GM19372 (cell line): ENCODE data around the gene NR1H4.
"Not testable (repeated sequence)": the region's sequence is repeated elsewhere in the genome, so short reads cannot be mapped to it uniquely, and the experiment has no call there.

Experiments
- ATAC-seq: cut with Tn5 transposase; IDR thresholded peaks from one replicate; pipeline ENCODE4 v1.9.1; 2021; ENCODE audit warnings: mild to moderate bottlenecking, low read depth, moderate library complexity; ENCODE audit not compliant: unreplicated experiment

The NR1H4 gene

GRCh38 chr12:100564905-100565467, 91.3 kb downstream of the NR1H4 start:
- no peak for ATAC-seq

DNA sequence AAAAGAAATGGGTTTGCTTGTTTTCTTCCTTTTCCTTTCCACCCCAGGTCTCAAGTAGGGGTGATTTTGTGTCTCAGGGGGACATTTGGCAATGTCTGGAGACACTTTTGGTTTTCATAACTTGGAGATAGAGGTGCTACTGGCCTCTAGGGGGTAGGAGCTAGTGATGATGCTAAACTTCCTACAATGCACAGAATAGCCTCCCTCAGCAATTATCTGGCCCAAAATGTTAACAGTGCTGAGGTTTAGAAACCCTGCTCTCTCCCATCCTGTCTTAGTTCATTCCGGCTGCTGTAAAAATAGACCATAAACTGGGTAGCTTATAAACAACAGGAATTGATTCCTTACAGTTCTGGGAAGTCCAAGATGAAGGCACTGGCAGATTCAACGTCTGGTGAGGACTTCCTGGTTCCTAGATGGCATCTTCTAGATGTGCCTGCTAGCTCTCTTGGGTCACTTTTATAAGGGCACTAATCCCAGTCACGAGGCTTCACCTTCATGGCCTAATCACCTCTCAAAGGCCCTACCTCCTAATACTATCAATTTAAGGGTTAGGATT, 92.4 kb downstream of the NR1H4 start:
- ATAC-seq: no peak

GRCh38 chr12:100566887-100567637, 93.4 kb downstream of the NR1H4 start:
- ATAC-seq: peak; percentile 98

GRCh38 chr12:100567945-100568344, 94.3 kb downstream of the NR1H4 start:
- ATAC-seq: no peak

- ATAC-seq: no peak
These were observed 98.5 kb downstream of the NR1H4 start for GRCh38 chr12:100572184-100572583.

DNA sequence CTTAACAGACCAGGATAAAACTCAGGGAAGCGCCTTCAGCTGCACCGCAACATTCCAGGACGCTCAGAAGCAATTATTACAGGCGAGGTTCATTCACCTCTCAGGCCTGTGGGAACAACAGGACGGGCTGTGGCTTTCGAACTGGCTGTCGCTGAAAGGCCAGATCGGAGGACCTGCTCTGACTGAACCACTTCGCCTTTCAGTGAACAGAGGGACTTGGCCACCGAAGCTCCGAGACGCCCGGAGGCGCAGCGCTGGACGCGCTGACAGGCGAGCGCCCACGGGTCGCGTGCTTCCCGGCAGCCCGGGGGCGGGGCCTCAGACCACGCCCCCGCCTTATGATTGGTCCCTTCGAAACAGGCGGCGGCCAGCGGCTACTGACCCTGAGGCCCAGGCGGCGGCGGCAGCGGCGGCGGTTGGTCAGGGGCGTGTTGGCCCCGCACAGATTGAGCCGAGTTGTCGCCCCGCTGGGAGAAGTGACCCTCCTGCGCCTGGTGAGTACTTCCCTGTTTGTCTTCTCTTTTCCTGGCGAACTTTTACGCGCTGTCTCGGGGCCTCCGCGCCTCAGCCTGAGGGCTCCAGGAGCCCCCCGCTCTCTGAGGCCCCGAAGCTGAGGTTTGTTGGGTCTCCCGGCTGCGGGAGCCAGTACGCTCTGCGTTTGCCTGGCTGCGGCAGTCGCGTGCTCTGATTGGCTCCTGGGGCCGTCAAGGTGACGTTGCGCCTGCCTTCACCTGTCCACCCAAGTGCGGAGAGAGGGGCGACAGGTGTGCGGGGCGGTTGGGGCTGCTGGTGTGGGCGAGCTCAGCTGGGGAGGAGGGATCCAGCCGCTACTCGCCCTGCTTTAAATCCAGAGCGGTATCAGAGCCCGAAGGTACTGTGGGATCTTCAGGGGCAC, 99.9 kb downstream of the NR1H4 start, which contains the start of gene GAS2L3:
TSS of gene GAS2L3 (plus strand) at position 393 of the 895 bp plus-strand sequence. CDS start 21,221 bp downstream, outside the sequence.
- ATAC-seq: peak; percentile 99

GRCh38 chr12:100574187-100575074, 100.8 kb downstream of the NR1H4 start:
- ATAC-seq: no peak

DNA sequence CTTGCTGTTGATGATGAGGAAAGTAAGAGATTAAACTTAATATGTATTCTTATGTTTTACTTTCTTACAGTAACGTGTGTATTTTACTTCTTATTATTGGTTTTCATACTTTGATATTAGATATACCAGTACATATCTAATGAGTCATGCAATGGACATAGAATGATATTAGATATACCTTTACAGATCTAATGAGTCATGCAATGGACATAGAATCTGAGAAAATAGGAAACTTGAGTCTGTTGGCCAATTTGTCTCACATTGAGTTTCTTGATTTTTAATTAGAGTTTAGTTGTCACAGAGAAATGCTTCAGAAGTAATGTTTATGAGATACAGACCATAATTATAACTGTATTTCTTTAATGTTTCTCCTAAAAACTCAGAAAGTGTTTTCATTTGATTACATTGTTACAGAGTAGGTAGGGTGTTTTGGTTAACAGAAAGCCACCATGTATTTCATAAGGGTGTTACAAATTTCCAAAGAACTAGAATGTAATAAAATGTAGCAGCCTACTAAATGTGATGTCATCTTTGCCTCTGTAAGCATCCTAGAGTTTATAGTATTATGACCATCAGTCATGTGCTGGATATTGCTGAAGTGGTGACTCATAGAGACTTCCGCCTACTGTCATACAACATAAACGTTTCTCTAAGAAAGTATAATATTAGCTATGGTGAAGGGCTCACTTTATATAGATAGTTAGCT, 102.8 kb downstream of the NR1H4 start:
- no peak for ATAC-seq

DNA sequence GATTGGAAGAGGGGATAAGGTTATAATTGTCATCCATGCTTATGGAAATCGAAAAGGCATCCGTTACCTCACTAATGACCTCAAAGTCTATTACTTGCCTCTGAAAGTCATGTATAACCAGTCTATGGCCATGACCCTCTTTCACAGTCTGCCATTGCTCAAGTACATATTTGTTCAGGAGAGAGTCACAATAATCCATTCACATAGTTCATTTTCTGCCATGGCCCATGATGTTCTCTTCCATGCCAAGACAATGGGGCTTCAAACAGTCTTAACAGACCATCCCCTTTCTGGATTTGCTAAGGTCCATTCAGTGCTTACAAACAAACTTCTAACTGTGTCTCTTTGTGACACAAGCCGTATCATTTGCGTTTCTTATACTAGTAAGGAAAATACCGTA, 105.3 kb downstream of the NR1H4 start:
- no peak for ATAC-seq

- no peak for ATAC-seq
These were observed 106.2 kb downstream of the NR1H4 start for GRCh38 chr12:100579844-100580243.

GRCh38 chr12:100584256-100584655, 110.6 kb downstream of the NR1H4 start:
- ATAC-seq: no peak

DNA sequence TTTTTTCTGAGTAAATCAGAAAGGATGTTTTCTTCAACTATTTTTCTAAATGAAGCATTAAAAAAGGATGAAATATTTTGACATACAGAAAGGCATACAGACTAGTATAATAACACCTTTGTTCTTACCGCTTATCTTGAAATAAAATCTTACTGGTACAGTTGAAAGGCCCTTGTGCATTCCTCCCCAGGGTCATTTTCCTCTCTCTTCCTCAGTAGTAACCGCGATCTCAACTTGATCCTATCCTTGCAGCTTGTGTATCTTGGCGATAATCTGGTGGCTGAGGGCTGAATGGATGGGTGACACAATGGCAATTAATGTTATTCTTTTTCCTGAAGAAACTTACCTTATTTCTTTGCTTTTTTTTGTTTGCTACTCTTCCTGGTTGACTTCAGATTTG, 118.3 kb downstream of the NR1H4 start:
- no peak for ATAC-seq

DNA sequence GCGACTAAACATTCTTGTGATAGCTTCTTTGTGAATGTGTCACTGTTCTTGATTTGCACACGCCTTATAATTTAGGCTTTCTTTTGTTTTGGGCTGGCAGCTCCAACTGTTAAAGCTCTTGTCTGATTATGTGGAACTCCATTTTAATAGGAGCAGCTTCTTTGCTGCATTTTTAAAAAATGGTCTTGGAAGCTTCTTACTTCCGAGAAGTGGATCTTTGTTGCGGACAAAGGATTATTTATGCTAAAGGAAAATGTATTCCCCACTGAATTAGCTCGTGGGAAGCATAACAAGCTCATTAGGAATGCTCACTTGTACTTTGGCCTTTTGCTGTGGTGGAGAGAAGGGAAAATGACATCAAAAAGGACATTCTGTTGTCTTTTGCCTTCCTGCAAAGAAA, 119.8 kb downstream of the NR1H4 start:
- ATAC-seq: no peak

DNA sequence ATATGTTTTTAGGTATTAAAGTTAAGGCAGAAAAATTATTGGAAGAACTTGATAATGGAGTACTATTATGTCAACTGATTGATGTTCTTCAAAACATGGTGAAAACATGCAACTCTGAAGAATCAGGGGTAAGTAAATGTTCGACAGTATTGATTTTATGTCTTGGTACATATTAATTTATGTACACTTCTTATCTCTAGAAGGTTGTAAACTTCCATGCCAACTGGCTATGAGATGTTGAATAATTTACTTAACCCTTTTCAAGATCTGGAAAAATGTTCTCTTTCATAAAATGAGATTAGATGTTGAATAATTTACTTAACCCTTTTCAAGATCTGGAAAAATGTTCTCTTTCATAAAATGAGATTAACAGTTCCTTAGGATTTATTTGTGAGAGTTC, 128.0 kb downstream of the NR1H4 start:
- ATAC-seq: no peak

GRCh38 chr12:100602997-100603396, 129.3 kb downstream of the NR1H4 start:
- ATAC-seq: not testable (repeated sequence)

- ATAC-seq: no peak
These were observed 135.1 kb downstream of the NR1H4 start for GRCh38 chr12:100608776-100609175.

GRCh38 chr12:100610666-100611430, 137.2 kb downstream of the NR1H4 start:
- no peak for ATAC-seq

- no peak for ATAC-seq
These were observed 138.9 kb downstream of the NR1H4 start for GRCh38 chr12:100612606-100613005.
